ENCODE results near the gene PRRG2.

DNA sequence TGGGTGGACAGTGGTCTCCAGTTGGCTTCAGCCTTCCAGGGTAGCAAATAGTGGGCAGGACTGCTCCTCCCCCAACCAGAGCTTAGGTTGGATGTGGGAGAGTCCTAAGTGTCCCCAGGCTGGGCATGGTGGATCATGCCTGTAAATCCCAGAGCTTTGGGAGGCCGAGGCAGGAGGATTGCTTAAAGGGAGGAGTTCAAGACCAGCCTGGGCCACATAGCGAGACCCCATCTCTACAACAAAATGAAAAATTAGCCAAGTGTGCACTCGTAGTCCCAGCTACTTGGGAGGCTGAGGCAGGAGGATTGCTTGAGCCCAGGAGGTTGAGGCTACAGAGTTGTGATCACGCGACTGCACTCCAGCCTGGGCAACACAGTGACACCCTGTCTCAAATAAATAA is 51.5 kb downstream of the PRRG2 start:
- TF ChIP-seq, protein P1, sequence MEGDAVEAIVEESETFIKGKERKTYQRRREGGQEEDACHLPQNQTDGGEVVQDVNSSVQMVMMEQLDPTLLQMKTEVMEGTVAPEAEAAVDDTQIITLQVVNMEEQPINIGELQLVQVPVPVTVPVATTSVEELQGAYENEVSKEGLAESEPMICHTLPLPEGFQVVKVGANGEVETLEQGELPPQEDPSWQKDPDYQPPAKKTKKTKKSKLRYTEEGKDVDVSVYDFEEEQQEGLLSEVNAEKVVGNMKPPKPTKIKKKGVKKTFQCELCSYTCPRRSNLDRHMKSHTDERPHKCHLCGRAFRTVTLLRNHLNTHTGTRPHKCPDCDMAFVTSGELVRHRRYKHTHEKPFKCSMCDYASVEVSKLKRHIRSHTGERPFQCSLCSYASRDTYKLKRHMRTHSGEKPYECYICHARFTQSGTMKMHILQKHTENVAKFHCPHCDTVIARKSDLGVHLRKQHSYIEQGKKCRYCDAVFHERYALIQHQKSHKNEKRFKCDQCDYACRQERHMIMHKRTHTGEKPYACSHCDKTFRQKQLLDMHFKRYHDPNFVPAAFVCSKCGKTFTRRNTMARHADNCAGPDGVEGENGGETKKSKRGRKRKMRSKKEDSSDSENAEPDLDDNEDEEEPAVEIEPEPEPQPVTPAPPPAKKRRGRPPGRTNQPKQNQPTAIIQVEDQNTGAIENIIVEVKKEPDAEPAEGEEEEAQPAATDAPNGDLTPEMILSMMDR (conservative IDR thresholded peaks at IDR 0.05), result no peak
- no peak for TF ChIP-seq ZFX (IDR thresholded peaks at IDR 0.05)
